Upper lobe of right lung (tissue), 1 donor: ENCODE results near the gene AGPAT3. TPM values are rescaled to one million over a fixed set of nuclear protein-coding genes. Genes with fewer than 3 reads are reported as not detected.

Experiments used
- ATAC-seq: fragments of 200-7000 bp; cut with Tn5 transposase; one replicate; pipeline ENCODE4 v1.9.1; 2020; ENCODE audit warnings: mild to moderate bottlenecking, moderate library complexity
- DNase-seq: peaks from one replicate; pipeline ENCODE4 v3.0.0-alpha.2; 2020
- H3K27ac ChIP-seq: fragments of 200-600 bp; one replicate; pipeline ENCODE4 v1.8.0; 2022
- H3K27me3 ChIP-seq: fragments of 200-600 bp; one replicate; pipeline ENCODE4 v1.8.0; 2022; ENCODE audit warnings: mild to moderate bottlenecking
- H3K36me3 ChIP-seq: fragments of 200-600 bp; one replicate; pipeline ENCODE4 v1.8.0; 2022
- H3K4me1 ChIP-seq: fragments of 200-600 bp; one replicate; pipeline ENCODE4 v1.8.0; 2022
- H3K4me3 ChIP-seq: fragments of 200-600 bp; one replicate; pipeline ENCODE4 v1.8.0; 2022; ENCODE audit warnings: mild to moderate bottlenecking
- H3K9me3 ChIP-seq: fragments of 200-600 bp; one replicate; pipeline ENCODE4 v1.8.0; 2022
- CTCF ChIP-seq: fragments of 200-600 bp; IDR thresholded peaks from one replicate; pipeline ENCODE4 v1.8.0; 2022; ENCODE audit warnings: antibody characterized with exemption
- intact Hi-C: fragments of 100-400 bp; cut with DNase I; formaldehyde crosslinking; loops from one replicate; pipeline ENCODE4 v1.11.0; 2022
- total RNA-seq: library from RNA; stranded (reverse); fragmentation: NEBNext Ultra II Directional; extraction: Animal tissue kit (Norgen Biotek cat#: 25700); gene quantifications from one replicate; pipeline ENCODE4 v1.2.1, GENCODE V29; 2021
- donor health status: DM: no; HTN: yes; CAD: no; lungs with severe emphysema.

Gene AGPAT3
- total RNA-seq, 1 donor from 2014 or later = 86.0 TPM

- Histone ChIP-seq H3K36me3 (no peaks in the 10 kb centered on the region), H3K9me3 (peaks cover 7% of the 10 kb centered on the region), H3K27me3 (no peaks in the 10 kb centered on the region), H3K4me1 (no peaks in the 10 kb centered on the region), H3K27ac (no peak overlapping the region), H3K4me3 (no peak overlapping the region)
- DNase-seq (no peak), ATAC-seq (no peak)
- intact Hi-C loops = no loop called here
- no peak for TF ChIP-seq CTCF
Observed at GRCh38 chr21:43953021-43953420, 88.0 kb downstream of the AGPAT3 start.

- no peaks in the 10 kb centered on the region for H3K36me3 ChIP-seq
- H3K4me1 ChIP-seq = no peaks in the 10 kb centered on the region
- intact Hi-C loops = no loop called here
- TF ChIP-seq CTCF = no peak
- no peaks in the 10 kb centered on the region for H3K27me3 ChIP-seq
- ATAC-seq (no peak), DNase-seq (no peak)
- H3K27ac ChIP-seq = no peak overlapping the region
- H3K4me3 ChIP-seq = no peak overlapping the region
- peaks cover 4% of the 10 kb centered on the region for H3K9me3 ChIP-seq
Observed at GRCh38 chr21:43954042-43954441, 89.0 kb downstream of the AGPAT3 start.

GRCh38 chr21:43954896-43955295 lies 89.9 kb downstream of the AGPAT3 start:
- no peak for TF ChIP-seq CTCF
- Histone ChIP-seq H3K4me3 (no peak overlapping the region), H3K27me3 (no peaks in the 10 kb centered on the region), H3K36me3 (peaks cover 5% of the 10 kb centered on the region), H3K27ac (no peak overlapping the region), H3K4me1 (no peaks in the 10 kb centered on the region), H3K9me3 (no peaks in the 10 kb centered on the region)
- ATAC-seq (no peak), DNase-seq (no peak)
- intact Hi-C loops = no loop called here

GRCh38 chr21:43956019-43956669 lies 91.1 kb downstream of the AGPAT3 start:
- Histone ChIP-seq H3K4me1 (no peaks in the 10 kb centered on the region), H3K36me3 (peaks cover 16% of the 10 kb centered on the region), H3K27ac (no peak overlapping the region), H3K9me3 (no peaks in the 10 kb centered on the region), H3K4me3 (no peak overlapping the region), H3K27me3 (no peaks in the 10 kb centered on the region)
- DNase-seq = no peak
- no peak for ATAC-seq
- intact Hi-C loops = no loop called here
- TF ChIP-seq CTCF = no peak

- TF ChIP-seq CTCF = no peak
- Histone ChIP-seq H3K4me3 (no peak overlapping the region), H3K4me1 (no peaks in the 10 kb centered on the region), H3K9me3 (no peaks in the 10 kb centered on the region), H3K27me3 (no peaks in the 10 kb centered on the region), H3K27ac (no peak overlapping the region), H3K36me3 (peaks cover 20% of the 10 kb centered on the region)
- DNase-seq (no peak), ATAC-seq (no peak)
- intact Hi-C loops = no loop called here
Observed at GRCh38 chr21:43956670-43957035, 91.6 kb downstream of the AGPAT3 start.

- H3K36me3 ChIP-seq = peaks cover 22% of the 10 kb centered on the region
- intact Hi-C loops = no loop called here
- H3K27ac ChIP-seq = no peak overlapping the region
- DNase-seq (no peak), ATAC-seq (no peak)
- H3K4me1 ChIP-seq = no peaks in the 10 kb centered on the region
- H3K9me3 ChIP-seq = no peaks in the 10 kb centered on the region
- H3K27me3 ChIP-seq = no peaks in the 10 kb centered on the region
- no peak for TF ChIP-seq CTCF
- no peak overlapping the region for H3K4me3 ChIP-seq
Observed at GRCh38 chr21:43957128-43957571, 92.1 kb downstream of the AGPAT3 start.
